K562 (cell line): ENCODE measurements around the gene PMVK. TPM values are rescaled to one million over a fixed set of nuclear protein-coding genes. Genes with fewer than 3 reads are reported as not detected.
A peak's percentile ranks its signal among the peaks of the same experiment; 100 is the strongest.

Source experiments
- CTCF ChIP-seq, 3 experiments: IDR thresholded peaks in 2 of 3; conservative IDR thresholded peaks in 1 of 3; 2 replicates each; pipeline ENCODE4 v1.5.1; 2011 to 2012; ENCODE audit warnings: low read length in 3 of 3, mild to moderate bottlenecking in 3 of 3, control low read depth in 2 of 3, improper control_type of control experiment in 1 of 3, inconsistent platforms in 1 of 3, low read depth in 1 of 3, mixed read lengths in 1 of 3, moderate library complexity in 1 of 3; ENCODE audit not compliant: insufficient read depth in 2 of 3
- E2F8 ChIP-seq: fragments of 450-650 bp; IDR thresholded peaks from 2 replicates; pipeline ENCODE4 v1.7.1; 2018; ENCODE audit warnings: mild to moderate bottlenecking, low read depth; ENCODE audit not compliant: partially characterized antibody
- EGR1 ChIP-seq: fragments of 450-650 bp; conservative IDR thresholded peaks from 2 replicates; pipeline ENCODE4 v1.6.1; 2017; ENCODE audit warnings: mild to moderate bottlenecking
- EP400 ChIP-seq: fragments of 450-650 bp; IDR thresholded peaks from 2 replicates; pipeline ENCODE4 v1.6.1; 2017; ENCODE audit warnings: antibody characterized with exemption, mild to moderate bottlenecking, moderate library complexity
- HMG20B ChIP-seq: fragments of 250-450 bp; sonication (Bioruptor Pico); IDR thresholded peaks from 2 replicates; pipeline ENCODE4 v1.5.0; 2021; ENCODE audit warnings: mild to moderate bottlenecking
- HNRNPL ChIP-seq: fragments of 200-400 bp; formaldehyde crosslinking; IDR thresholded peaks from 2 replicates; pipeline ENCODE4 v1.6.1; 2017; ENCODE audit warnings: low read depth, mild to moderate bottlenecking, low read length
- HSF4 ChIP-seq: fragments of 250-450 bp; sonication (Bioruptor Pico); IDR thresholded peaks from 2 replicates; pipeline ENCODE4 v2.1.2; 2022; ENCODE audit warnings: mild to moderate bottlenecking, moderate library complexity, borderline replicate concordance
- MEIS2 ChIP-seq: fragments of 450-650 bp; IDR thresholded peaks from 2 replicates; pipeline ENCODE4 v1.6.1; 2014; ENCODE audit warnings: mild to moderate bottlenecking; ENCODE audit not compliant: partially characterized antibody
- NEUROD1 ChIP-seq: fragments of 150-350 bp; IDR thresholded peaks from 2 replicates; pipeline ENCODE4 v1.6.1; 2014; ENCODE audit warnings: borderline replicate concordance, low read length, low read depth; ENCODE audit not compliant: partially characterized antibody
- NFATC3 ChIP-seq: fragments of 450-650 bp; IDR thresholded peaks from 2 replicates; pipeline ENCODE4 v1.6.1; 2017; ENCODE audit warnings: mild to moderate bottlenecking
- POLR2A ChIP-seq: fragments of 450-650 bp; conservative IDR thresholded peaks from 2 replicates; pipeline ENCODE4 v1.6.1; 2016
- POLR2B ChIP-seq: fragments of 450-650 bp; IDR thresholded peaks from 2 replicates; pipeline ENCODE4 v1.6.1; 2018; ENCODE audit warnings: low read depth; ENCODE audit not compliant: partially characterized antibody
- POLR2H ChIP-seq: IDR thresholded peaks from 2 replicates; pipeline ENCODE4 v1.6.1; 2016; ENCODE audit warnings: missing genetic modification characterization, low read depth, mild to moderate bottlenecking, control low read depth, missing compliant biosample characterization, moderate library complexity
- PURB ChIP-seq: sonication (generic); formaldehyde crosslinking; IDR thresholded peaks from 2 replicates; pipeline ENCODE4 v1.9.0; 2021; ENCODE audit warnings: low read depth, mild to moderate bottlenecking, missing genetic modification reagents
- TAF1 ChIP-seq: IDR thresholded peaks from 2 replicates; pipeline ENCODE4 v1.6.1; 2011; ENCODE audit warnings: mild to moderate bottlenecking, low read length, moderate library complexity; ENCODE audit not compliant: insufficient read depth, control insufficient read depth, severe bottlenecking; ENCODE audit errors: extremely low read depth
- TAF9B ChIP-seq: fragments of 450-650 bp; IDR thresholded peaks from 2 replicates; pipeline ENCODE4 v1.6.1; 2018; ENCODE audit warnings: mild to moderate bottlenecking; ENCODE audit not compliant: partially characterized antibody
- TSC22D4 ChIP-seq: fragments of 450-650 bp; IDR thresholded peaks from 2 replicates; pipeline ENCODE4 v1.6.1; 2016; ENCODE audit warnings: missing genetic modification characterization, missing biosample characterization, control low read depth
- USF1 ChIP-seq: sonication (generic); formaldehyde crosslinking; IDR thresholded peaks from 2 replicates; pipeline ENCODE4 v1.9.0; 2022; ENCODE audit warnings: mild to moderate bottlenecking, missing genetic modification reagents
- VEZF1 ChIP-seq: fragments of 200-800 bp; sonication (Bioruptor generic); IDR thresholded peaks from 2 replicates; pipeline ENCODE4 v1.6.1; 2017; ENCODE audit warnings: missing genetic modification characterization, missing compliant biosample characterization
- ZC3H11A ChIP-seq: IDR thresholded peaks from 2 replicates; pipeline ENCODE4 v1.6.1; 2012; ENCODE audit warnings: low read depth, low read length, improper control_type of control experiment
- ZNF668 ChIP-seq: fragments of 250-450 bp; sonication (Bioruptor Pico); IDR thresholded peaks from 2 replicates; pipeline ENCODE4 v1.8.0; 2022; ENCODE audit warnings: mild to moderate bottlenecking, inconsistent platforms
- ZNF699 ChIP-seq: fragments of 250-450 bp; sonication (Bioruptor Pico); IDR thresholded peaks from 2 replicates; pipeline ENCODE4 v1.8.0; 2021; ENCODE audit warnings: mild to moderate bottlenecking, moderate library complexity; ENCODE audit not compliant: insufficient replicate concordance
- polyA plus RNA-seq, 8 experiments: library from polyadenylated mRNA; depleted of rRNA in 4 of 8; stranded (reverse) in 5 of 8; unstranded in 3 of 8; fragments of >200 nt; fragmentation: Nextera tagmentation in 2 of 8; fragmentation: Illumina TruSeq in 1 of 8; extraction: Ambion mirVana in 2 of 8; extraction: Trizol in 1 of 8; gene quantifications; 2 replicates each; pipeline versions ENCODE4 v1.2.1 to v1.2.3, GENCODE V29; 2011 to 2014; ENCODE audit warnings: inconsistent platforms in 1 of 8, missing spikeins in 1 of 8
- total RNA-seq, 7 experiments: library from RNA; depleted of rRNA in 6 of 7; stranded (reverse); fragments of >200 nt in 6 of 7; fragmentation: Illumina TruSeq in 2 of 7; extraction: Trizol in 2 of 7; gene quantifications; 2 replicates each; pipeline versions ENCODE4 v1.2.1 to v1.2.3, GENCODE V29; 2011 to 2021; ENCODE audit warnings: low replicate concordance in 1 of 7

PMVK gene
- total and polyA plus RNA-seq, 9 of the 15 experiments (the other 6 are each of a cell fraction or from before 2014, with no cell fraction given), result 1.1 to 15.3 (median 6.3) TPM

GRCh38 chr1:154936555-154937084 lies at the start of gene PMVK (continued):
- peak; percentile 71 for TF ChIP-seq VEZF1 (CRISPR knock-in tag)
- no peak for TF ChIP-seq TAF9B
- no peak for TF ChIP-seq TSC22D4
- TF ChIP-seq HSF4 (CRISPR knock-in tag), result no peak
- TF ChIP-seq MEIS2, result no peak
- no peak for TF ChIP-seq PURB (CRISPR knock-in tag)
- TF ChIP-seq POLR2B, result peak; percentile 76
- TF ChIP-seq ZNF699, result no peak
- TF ChIP-seq USF1 (CRISPR knock-in tag), result peak; percentile 96
- peak; percentile 81 for TF ChIP-seq POLR2A
- TF ChIP-seq ZC3H11A, result no peak
- no peak for TF ChIP-seq NFATC3
- peak; percentile 81 for TF ChIP-seq E2F8
- TF ChIP-seq EP400, result peak; percentile 88; the same call in 1 of the 2 replicates
- TF ChIP-seq ZNF668 (CRISPR knock-in tag), result no peak
- no peak for TF ChIP-seq HNRNPL
- TF ChIP-seq CTCF (IDR thresholded peaks at IDR 0.05 in 2 of 3, conservative IDR thresholded peaks at IDR 0.05 in 1 of 3; ENCODE audit: insufficient read depth in 2 of 3, low read depth in 1 of 3, low read length in 3 of 3), result peak; percentile 58 to 75 (median 74)
- peak; percentile 72 for TF ChIP-seq NEUROD1
- TF ChIP-seq POLR2H (tag), result no peak; the same call in 1 of the 2 replicates
- TF ChIP-seq TAF1, result peak; percentile 50
- TF ChIP-seq EGR1, result no peak; the same call in 1 of the 2 replicates
- TF ChIP-seq HMG20B (CRISPR knock-in tag), result peak; percentile 87; the same call in 1 of the 2 replicates
